Measurements from ENCODE around the gene LRG1. TPM values are rescaled to one million over a fixed set of nuclear protein-coding genes. Genes with fewer than 3 reads are reported as not detected.
A peak's percentile ranks its signal among the peaks of the same experiment; 100 is the strongest.

Gene LRG1
- total and polyA plus RNA-seq, 10 of the 15 experiments (the other 5 are each of a cell fraction or from before 2014, with no cell fraction given) = 0.29 to 4.7 (median 0.58) TPM

- TF ChIP-seq, protein P1, sequence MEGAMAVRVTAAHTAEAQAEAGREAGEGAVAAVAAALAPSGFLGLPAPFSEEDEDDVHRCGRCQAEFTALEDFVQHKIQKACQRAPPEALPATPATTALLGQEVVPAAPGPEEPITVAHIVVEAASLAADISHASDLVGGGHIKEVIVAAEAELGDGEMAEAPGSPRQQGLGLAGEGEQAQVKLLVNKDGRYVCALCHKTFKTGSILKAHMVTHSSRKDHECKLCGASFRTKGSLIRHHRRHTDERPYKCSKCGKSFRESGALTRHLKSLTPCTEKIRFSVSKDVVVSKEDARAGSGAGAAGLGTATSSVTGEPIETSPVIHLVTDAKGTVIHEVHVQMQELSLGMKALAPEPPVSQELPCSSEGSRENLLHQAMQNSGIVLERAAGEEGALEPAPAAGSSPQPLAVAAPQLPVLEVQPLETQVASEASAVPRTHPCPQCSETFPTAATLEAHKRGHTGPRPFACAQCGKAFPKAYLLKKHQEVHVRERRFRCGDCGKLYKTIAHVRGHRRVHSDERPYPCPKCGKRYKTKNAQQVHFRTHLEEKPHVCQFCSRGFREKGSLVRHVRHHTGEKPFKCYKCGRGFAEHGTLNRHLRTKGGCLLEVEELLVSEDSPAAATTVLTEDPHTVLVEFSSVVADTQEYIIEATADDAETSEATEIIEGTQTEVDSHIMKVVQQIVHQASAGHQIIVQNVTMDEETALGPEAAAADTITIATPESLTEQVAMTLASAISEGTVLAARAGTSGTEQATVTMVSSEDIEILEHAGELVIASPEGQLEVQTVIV (IDR thresholded peaks at IDR 0.05; ENCODE audit: borderline replicate concordance, partially characterized antibody) = no peak
- TF ChIP-seq EGR1 (IDR thresholded peaks at IDR 0.05; ENCODE audit: borderline replicate concordance in 1 of 2, low read depth in 2 of 2, low read length in 2 of 2) (peak; percentile 22 to 86), HCFC1 (IDR thresholded peaks at IDR 0.05; ENCODE audit: low read length) (no peak), TAF1 (IDR thresholded peaks at IDR 0.05; ENCODE audit: borderline replicate concordance, low read depth, low read length) (no peak), RELA (IDR thresholded peaks at IDR 0.05; ENCODE audit: borderline replicate concordance, partially characterized antibody) (peak; percentile 63), NFYA (IDR thresholded peaks at IDR 0.05; ENCODE audit: borderline replicate concordance, low read depth, low read length) (no peak), RB1 (IDR thresholded peaks at IDR 0.05; ENCODE audit: borderline replicate concordance) (no peak), RAD51 (IDR thresholded peaks at IDR 0.05) (no peak), CTCF (IDR thresholded peaks at IDR 0.05 in 2 of 3, conservative IDR thresholded peaks at IDR 0.05 in 1 of 3; ENCODE audit: control insufficient read depth in 2 of 3, extremely low read depth in 1 of 3, insufficient read depth in 1 of 3, low read depth in 3 of 3, low read length in 3 of 3) (no peak), KDM1A (IDR thresholded peaks at IDR 0.05; ENCODE audit: borderline replicate concordance) (no peak), NR2C1 (IDR thresholded peaks at IDR 0.05) (peak; percentile 74), ZSCAN29 (IDR thresholded peaks at IDR 0.05) (no peak), TCF7 (IDR thresholded peaks at IDR 0.05; ENCODE audit: borderline replicate concordance) (no peak), BHLHE40 (IDR thresholded peaks at IDR 0.05; ENCODE audit: borderline replicate concordance in 1 of 2, low read depth in 2 of 2, low read length in 1 of 2) (no peak), POLR2A (IDR thresholded peaks at IDR 0.05; ENCODE audit: low read depth, low read length) (0 out of 2 replicates have a peak, but pooled peaks have one; percentile 44), SUZ12 (IDR thresholded peaks at IDR 0.05; ENCODE audit: unreplicated experiment) (no peak)
- TF ChIP-seq, protein P2, sequence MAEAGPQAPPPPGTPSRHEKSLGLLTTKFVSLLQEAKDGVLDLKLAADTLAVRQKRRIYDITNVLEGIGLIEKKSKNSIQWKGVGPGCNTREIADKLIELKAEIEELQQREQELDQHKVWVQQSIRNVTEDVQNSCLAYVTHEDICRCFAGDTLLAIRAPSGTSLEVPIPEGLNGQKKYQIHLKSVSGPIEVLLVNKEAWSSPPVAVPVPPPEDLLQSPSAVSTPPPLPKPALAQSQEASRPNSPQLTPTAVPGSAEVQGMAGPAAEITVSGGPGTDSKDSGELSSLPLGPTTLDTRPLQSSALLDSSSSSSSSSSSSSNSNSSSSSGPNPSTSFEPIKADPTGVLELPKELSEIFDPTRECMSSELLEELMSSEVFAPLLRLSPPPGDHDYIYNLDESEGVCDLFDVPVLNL (IDR thresholded peaks at IDR 0.05; ENCODE audit: low read depth, low read length) = no peak
Observed at GRCh38 chr19:4539693-4540581, at the start of gene LRG1 (continued).
